Heart right ventricle (tissue), 16 donors: ENCODE data around the gene SLC25A15. TPM values are rescaled to one million over a fixed set of nuclear protein-coding genes. Genes with fewer than 3 reads are reported as not detected.

Experiments
- ATAC-seq, 8 donors: fragments of 200-7000 bp; cut with Tn5 transposase; one replicate each; pipeline ENCODE4 v1.9.1; 2020; ENCODE audit warnings: mild to moderate bottlenecking in 8 of 8, moderate library complexity in 8 of 8, moderate number of reproducible peaks in 1 of 8
- DNase-seq, 2 donors: peaks; one replicate each; pipeline ENCODE4 v3.0.0-alpha.2; 2020
- H3K27ac ChIP-seq, 10 donors: fragments of 200-600 bp; sonication (generic) in 2 of 10; one replicate each; pipeline versions ENCODE4 v1.5.0 to v1.8.0; 2020 to 2022; ENCODE audit warnings: mild to moderate bottlenecking in 3 of 10
- H3K27me3 ChIP-seq, 7 donors: fragments of 200-600 bp; one replicate each; pipeline ENCODE4 v1.8.0; 2021 to 2022; ENCODE audit warnings: mild to moderate bottlenecking in 2 of 7
- H3K36me3 ChIP-seq, 9 donors: fragments of 200-600 bp; sonication (generic) in 1 of 9; one replicate each; pipeline versions ENCODE4 v1.5.0 to v1.8.0; 2020 to 2022; ENCODE audit warnings: mild to moderate bottlenecking in 2 of 9
- H3K4me1 ChIP-seq, 9 donors: fragments of 200-600 bp; sonication (generic) in 1 of 9; one replicate each; pipeline versions ENCODE4 v1.5.0 to v1.8.0; 2020 to 2022; ENCODE audit warnings: mild to moderate bottlenecking in 4 of 9
- H3K4me3 ChIP-seq, 10 donors: fragments of 200-600 bp; sonication (generic) in 2 of 10; one replicate each; pipeline versions ENCODE4 v1.5.0 to v1.8.0; 2020 to 2022; ENCODE audit warnings: mild to moderate bottlenecking in 7 of 10, moderate library complexity in 2 of 10
- H3K9me3 ChIP-seq, 11 donors: fragments of 200-600 bp in 10 of 11; sonication (generic) in 2 of 11; one replicate each; pipeline versions ENCODE4 v1.5.0 to v1.8.0; 2013 to 2022; ENCODE audit warnings: mild to moderate bottlenecking in 2 of 11, control low read depth in 1 of 11, moderate library complexity in 1 of 11
- WGBS, 2 donors: extraction: QIAGEN DNeasy Blood & Tissue Kit; methylation state at CpG; one replicate each; pipeline ENCODE4 v1.1.7; 2013; ENCODE audit warnings: inconsistent platforms in 1 of 2; 5-methylcytosine and 5-hydroxymethylcytosine counted together
- intact Hi-C, 10 donors: fragments of 100-400 bp; cut with DNase I; formaldehyde crosslinking; loops; one replicate each; pipeline versions ENCODE4 v1.11.1 to v1.14.2; 2022
- polyA plus RNA-seq, 2 donors: library from polyadenylated mRNA; stranded (reverse); fragments of 200-250 nt; gene quantifications; one replicate each; pipeline ENCODE4 v1.2.3, GENCODE V29; 2013
- total RNA-seq, 10 donors: library from RNA; stranded (reverse); fragmentation: NEBNext Ultra II Directional in 3 of 10; extraction: Animal tissue kit (Norgen Biotek cat#: 25700) in 3 of 10; gene quantifications; one replicate each; pipeline versions ENCODE4 v1.2.1 to v1.2.4, GENCODE V29; 2021 to 2023
- TF ChIP-seq, protein P1 (sequence below), 9 donors: fragments of 200-600 bp; sonication (generic) in 2 of 9; IDR thresholded peaks; one replicate each; pipeline versions ENCODE4 v1.5.0 to v1.8.0; 2021 to 2022; ENCODE audit warnings: antibody characterized with exemption in 9 of 9, mild to moderate bottlenecking in 5 of 9, moderate library complexity in 1 of 9
- donor health status: Arrhythmogenic right ventricular cardiomyopathy.
- donor health status: ischemic (EF 13 %, LVEDD 7.1; RV severe dilation, severe dysfunction).
- donor health status: healthy with polysubstance abuse.
- donor health status: DM: no; HTN: yes; CAD: no.
- donor health status: DM: no; HTN: no; CAD: no.
- donor health status: ischemic (EF 25% LVEDD 6.9; RV normal size, moderate dysfunction).
- donor health status: ischemic (EF 25% LVEDD 5.7; RV mildly dilated, moderate dysfunction).
- donor health status: healthy.
- donor health status: DM: yes; HTN: yes; CAD: no.
- donor health status: Ischemic cardiomyopathy.
- donor health status: ischemic (EF 35%, LVEDD 5.7; RV mildly dilated, moderate dysfunction).
- donor health status: nonischemic (EF 11% LVEDD 7.7; RV severe dilation, severe dysfunction).
- donor health status: DM: yes; HTN: yes; CAD: no.
- donor health status: PGD.
- donor health status: ischemic (EF 29% LVEDD 5.4; RV normal size, mild dysfunction).
- donor health status: nonischemic (EF 23%, LVEDD 6.1; RV moderate dilation, normal function).

The SLC25A15 gene
- total and polyA plus RNA-seq, 12 donors, result 0.73 to 6.0 (median 4.7) TPM

DNA sequence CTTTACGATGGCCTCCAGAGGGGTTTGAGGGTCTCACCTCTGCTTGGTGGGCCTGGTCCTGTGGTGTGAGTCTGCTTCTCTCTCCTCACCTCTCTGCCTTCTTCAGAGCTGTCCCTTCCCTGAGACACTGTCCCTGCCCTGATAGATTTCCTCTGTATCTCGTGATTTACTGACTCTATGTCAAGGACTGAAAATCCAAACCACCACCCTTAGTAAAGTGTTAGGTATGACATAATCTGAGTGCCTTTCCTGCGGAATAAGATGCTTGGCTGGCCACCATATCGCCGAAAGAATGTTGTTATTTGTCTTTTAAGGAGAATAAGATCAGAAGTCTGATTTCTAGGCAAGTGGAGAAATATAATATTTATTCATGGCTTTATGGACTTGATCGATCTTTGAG is 7.2 kb downstream of the SLC25A15 start:
- Histone ChIP-seq H3K36me3 (peaks cover 0 to 73% (median 10%) of the 10 kb centered on the region in 9 donors), H3K27ac (no peak overlapping the region), H3K4me3 (no peak overlapping the region), H3K9me3 (no peaks in the 10 kb centered on the region), H3K4me1 (no peaks in the 10 kb centered on the region), H3K27me3 (no peaks in the 10 kb centered on the region)
- intact Hi-C loops, result no loop called here
- 92 to 95% methylated on average over 6 of the region's 6 CpGs for WGBS, 2 donors
- DNase-seq (no peak), ATAC-seq (no peak)
- TF ChIP-seq, protein P1, sequence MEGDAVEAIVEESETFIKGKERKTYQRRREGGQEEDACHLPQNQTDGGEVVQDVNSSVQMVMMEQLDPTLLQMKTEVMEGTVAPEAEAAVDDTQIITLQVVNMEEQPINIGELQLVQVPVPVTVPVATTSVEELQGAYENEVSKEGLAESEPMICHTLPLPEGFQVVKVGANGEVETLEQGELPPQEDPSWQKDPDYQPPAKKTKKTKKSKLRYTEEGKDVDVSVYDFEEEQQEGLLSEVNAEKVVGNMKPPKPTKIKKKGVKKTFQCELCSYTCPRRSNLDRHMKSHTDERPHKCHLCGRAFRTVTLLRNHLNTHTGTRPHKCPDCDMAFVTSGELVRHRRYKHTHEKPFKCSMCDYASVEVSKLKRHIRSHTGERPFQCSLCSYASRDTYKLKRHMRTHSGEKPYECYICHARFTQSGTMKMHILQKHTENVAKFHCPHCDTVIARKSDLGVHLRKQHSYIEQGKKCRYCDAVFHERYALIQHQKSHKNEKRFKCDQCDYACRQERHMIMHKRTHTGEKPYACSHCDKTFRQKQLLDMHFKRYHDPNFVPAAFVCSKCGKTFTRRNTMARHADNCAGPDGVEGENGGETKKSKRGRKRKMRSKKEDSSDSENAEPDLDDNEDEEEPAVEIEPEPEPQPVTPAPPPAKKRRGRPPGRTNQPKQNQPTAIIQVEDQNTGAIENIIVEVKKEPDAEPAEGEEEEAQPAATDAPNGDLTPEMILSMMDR (IDR thresholded peaks at IDR 0.05), result no peak

DNA sequence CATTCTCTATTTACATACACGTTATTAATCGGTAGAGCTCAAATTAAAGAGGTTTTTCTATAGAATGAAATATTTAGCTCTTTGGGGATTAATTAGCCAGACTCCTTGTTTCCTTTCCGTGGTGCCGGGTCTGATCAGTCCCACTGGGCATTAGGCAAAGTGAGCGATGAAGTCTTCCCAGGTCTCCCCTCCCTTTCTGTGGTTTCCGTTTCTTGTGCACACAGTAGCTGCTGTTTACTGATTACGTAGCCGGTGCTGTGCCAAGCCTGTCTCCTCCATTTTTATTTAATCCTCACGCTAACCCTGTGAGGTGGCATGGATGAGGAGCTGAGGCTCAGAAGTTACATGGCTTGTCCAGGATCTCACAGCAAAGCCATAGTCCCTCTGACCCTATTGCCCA is 9.0 kb downstream of the SLC25A15 start:
- ATAC-seq, result no peak
- intact Hi-C loops, result no loop called here
- WGBS, 2 donors, result 87% methylated on average over 9 of the region's 9 CpGs

DNA sequence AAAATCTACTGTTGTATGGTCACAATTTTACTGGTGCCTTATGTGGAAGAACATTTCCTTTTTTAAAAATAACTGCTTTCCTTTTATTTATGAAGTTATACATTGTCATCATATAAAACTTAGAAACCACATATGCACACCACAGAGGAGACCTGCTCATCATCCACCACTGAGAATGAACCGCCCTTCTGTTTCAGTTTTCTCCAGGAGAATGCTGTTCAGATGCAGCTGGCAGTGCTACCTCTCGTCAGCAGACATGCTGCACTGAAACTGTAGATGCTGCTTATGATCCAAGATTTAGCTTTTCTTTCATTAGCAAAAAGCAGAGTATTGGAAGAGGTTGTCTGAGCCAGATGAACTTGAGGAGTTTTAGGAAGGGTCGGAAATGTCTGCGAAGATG is 10.1 kb downstream of the SLC25A15 start:
- Histone ChIP-seq H3K27me3 (no peaks in the 10 kb centered on the region), H3K36me3 (peaks cover 0 to 72% (median 10%) of the 10 kb centered on the region in 9 donors), H3K4me3 (no peak overlapping the region), H3K27ac (no peak overlapping the region), H3K4me1 (no peaks in the 10 kb centered on the region), H3K9me3 (no peaks in the 10 kb centered on the region)
- intact Hi-C loops, result no loop called here
- TF ChIP-seq, protein P1 (IDR thresholded peaks at IDR 0.05), result no peak
- WGBS, 2 donors, result 94 to 96% methylated on average over 4 of the region's 4 CpGs
- ATAC-seq, result no peak
- DNase-seq, result no peak

More for the DNA sequence above, 9.0 kb downstream of the SLC25A15 start:
- DNase-seq, result no peak
- H3K36me3 ChIP-seq, result peaks cover 0 to 78% (median 10%) of the 10 kb centered on the region in 9 donors
- H3K9me3 ChIP-seq, result no peaks in the 10 kb centered on the region
- no peaks in the 10 kb centered on the region for H3K27me3 ChIP-seq
- peak overlapping the region in 1 of 10 donors; percentile 1 for H3K4me3 ChIP-seq
- no peaks in the 10 kb centered on the region for H3K4me1 ChIP-seq
- TF ChIP-seq, protein P1 (IDR thresholded peaks at IDR 0.05), result no peak
- H3K27ac ChIP-seq, result no peak overlapping the region

DNA sequence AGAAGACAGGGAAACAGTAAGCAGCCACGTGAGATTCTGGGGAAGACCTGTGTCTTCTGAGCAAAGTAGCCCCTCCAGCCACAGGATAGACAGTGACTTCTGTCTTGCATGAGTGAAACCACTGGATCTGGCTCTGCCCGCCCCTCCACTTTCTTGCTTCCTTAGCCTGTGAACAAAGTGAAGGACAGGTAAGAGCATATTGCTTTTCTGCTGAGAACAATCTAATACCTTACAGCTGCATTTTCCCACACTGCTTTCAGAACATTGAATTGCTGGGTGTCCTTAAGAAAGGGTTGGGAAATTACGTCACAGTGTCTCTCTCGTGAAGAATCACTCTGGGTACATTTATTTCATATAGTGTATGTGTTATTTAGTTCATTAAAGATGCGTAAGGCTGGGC is 11.1 kb downstream of the SLC25A15 start:
- DNase-seq, result no peak
- Histone ChIP-seq H3K27me3 (no peaks in the 10 kb centered on the region), H3K27ac (no peak overlapping the region), H3K4me3 (no peak overlapping the region), H3K4me1 (no peaks in the 10 kb centered on the region), H3K36me3 (peaks cover 0 to 73% (median 10%) of the 10 kb centered on the region in 9 donors), H3K9me3 (no peaks in the 10 kb centered on the region)
- TF ChIP-seq, protein P1 (IDR thresholded peaks at IDR 0.05), result no peak
- 82 to 87% methylated on average over 5 of the region's 5 CpGs for WGBS, 2 donors
- intact Hi-C loops, result no loop called here
- ATAC-seq, result no peak
